Thyroid gland (tissue), 4 donors: ENCODE data around the gene FASTKD1. TPM values are rescaled to one million over a fixed set of nuclear protein-coding genes. Genes with fewer than 3 reads are reported as not detected.

Experiments used
- DNase-seq, 2 donors: peaks; one replicate each; pipeline ENCODE4 v3.0.0-alpha.2; 2019
- H3K27ac ChIP-seq, 3 donors: fragments of 200-600 bp; sonication (generic); 1 replicate in 2 of 3; 2 replicates in 1 of 3; pipeline ENCODE4 v1.5.1; 2016 to 2019; ENCODE audit warnings: mild to moderate bottlenecking in 1 of 3, moderate library complexity in 1 of 3
- H3K27me3 ChIP-seq: fragments of 200-600 bp; sonication (generic); one replicate; pipeline ENCODE4 v1.5.1; 2019
- H3K36me3 ChIP-seq, 2 donors: fragments of 200-600 bp; sonication (generic); one replicate each; pipeline ENCODE4 v1.5.1; 2016 to 2019
- H3K4me1 ChIP-seq, 2 donors: fragments of 200-600 bp; sonication (generic); one replicate each; pipeline ENCODE4 v1.5.1; 2017 to 2019
- H3K4me3 ChIP-seq, 3 donors: fragments of 200-600 bp; sonication (generic); replicated peaks in 1 of 3; 1 replicate in 2 of 3; 2 replicates in 1 of 3; pipeline ENCODE4 v1.5.1; 2016; ENCODE audit warnings: mild to moderate bottlenecking in 1 of 3
- H3K9me3 ChIP-seq: fragments of 200-600 bp; sonication (generic); one replicate; pipeline ENCODE4 v1.5.1; 2017
- CTCF ChIP-seq, 6 experiments: fragments of 200-600 bp in 3 of 6; fragments of 450-650 bp in 3 of 6; sonication (generic) in 3 of 6; IDR thresholded peaks; one replicate each; pipeline ENCODE4 v1.5.1; 2016 to 2019; ENCODE audit warnings: antibody characterized with exemption in 6 of 6, mild to moderate bottlenecking in 2 of 6, inconsistent platforms in 1 of 6, moderate library complexity in 1 of 6
- POLR2A ChIP-seq, 2 donors: fragments of 450-650 bp; IDR thresholded peaks; one replicate each; pipeline ENCODE4 v1.6.1; 2017; ENCODE audit warnings: antibody characterized with exemption in 2 of 2, mild to moderate bottlenecking in 2 of 2, moderate library complexity in 1 of 2
- WGBS, 2 donors: methylation state at CpG; one replicate each; pipeline ENCODE4 v1.1.5; 2017; 5-methylcytosine and 5-hydroxymethylcytosine counted together
- intact Hi-C: fragments of 100-400 bp; cut with DNase I; formaldehyde crosslinking; loops from one replicate; pipeline ENCODE4 v1.15.1; 2023
- total RNA-seq, 4 donors: library from RNA; depleted of rRNA; stranded (reverse); fragments of >200 nt; gene quantifications; one replicate each; pipeline ENCODE4 v1.2.3, GENCODE V29; 2016

Gene FASTKD1
- total RNA-seq, 4 donors from 2014 or later, result 32.8 to 45.3 (median 34.3) TPM

- Histone ChIP-seq H3K4me3 (no peak overlapping the region), H3K36me3 (peaks cover 0 to 20% of the 10 kb centered on the region in 2 donors), H3K4me1 (no peaks in the 10 kb centered on the region), H3K9me3 (no peaks in the 10 kb centered on the region), H3K27me3 (no peaks in the 10 kb centered on the region), H3K27ac (no peak overlapping the region)
- TF ChIP-seq POLR2A (IDR thresholded peaks at IDR 0.05), result no peak
- TF ChIP-seq CTCF (IDR thresholded peaks at IDR 0.05), result no peak
- intact Hi-C loops, result no loop called here
- no peak for DNase-seq
Observed at GRCh38 chr2:169486487-169486886, 87.2 kb downstream of the FASTKD1 start.

DNA sequence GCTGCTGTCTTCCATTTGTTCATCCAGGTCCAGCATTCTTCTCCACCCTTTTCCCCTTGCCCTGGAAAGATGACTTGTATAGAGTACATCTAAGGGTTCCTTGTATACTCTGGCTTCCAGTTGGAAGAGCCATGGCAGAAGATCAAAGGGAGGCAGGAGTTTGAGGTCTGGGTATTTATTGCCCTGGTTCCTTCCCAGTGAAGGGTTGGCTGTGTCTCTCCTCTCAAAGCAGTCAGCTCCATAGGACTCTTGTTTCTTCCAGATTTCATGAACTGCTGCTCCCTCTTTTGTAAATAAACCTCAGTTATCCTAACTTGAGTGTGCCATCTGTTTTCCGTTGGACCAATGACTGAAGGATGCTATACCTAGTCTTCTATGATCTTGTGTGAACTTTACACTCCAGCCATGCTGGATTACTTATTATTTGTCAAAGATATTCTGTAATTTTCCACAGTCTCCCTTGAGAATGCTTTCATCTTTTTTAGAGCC is 88.0 kb downstream of the FASTKD1 start:
- Histone ChIP-seq H3K4me3 (no peak overlapping the region), H3K4me1 (no peaks in the 10 kb centered on the region), H3K27me3 (no peaks in the 10 kb centered on the region), H3K27ac (no peak overlapping the region), H3K9me3 (no peaks in the 10 kb centered on the region), H3K36me3 (peaks cover 0 to 17% of the 10 kb centered on the region in 2 donors)
- intact Hi-C loops, result no loop called here
- DNase-seq, result no peak
- WGBS, 2 donors, result 92 to 100% methylated on average over 1 of the region's 1 CpG
- TF ChIP-seq POLR2A (IDR thresholded peaks at IDR 0.05), result no peak
- no peak for TF ChIP-seq CTCF (IDR thresholded peaks at IDR 0.05)

GRCh38 chr2:169480079-169480465 is 93.6 kb downstream of the FASTKD1 start:
- Histone ChIP-seq H3K4me1 (peaks cover 0 to 3% of the 10 kb centered on the region in 2 donors), H3K36me3 (peaks cover 0 to 5% of the 10 kb centered on the region in 2 donors), H3K27ac (peak overlapping the region in 2 of 3 donors; percentile 54 to 75), H3K4me3 (peak overlapping the region; percentile 64 to 85 (median 64)), H3K27me3 (no peaks in the 10 kb centered on the region), H3K9me3 (no peaks in the 10 kb centered on the region)
- no peak for DNase-seq
- intact Hi-C loops, result no loop called here
- TF ChIP-seq POLR2A (IDR thresholded peaks at IDR 0.05), result no peak
- no peak for TF ChIP-seq CTCF (IDR thresholded peaks at IDR 0.05)
- WGBS, 2 donors, result 30 to 32% methylated on average over 9 of the region's 9 CpGs

Other genes with a start within 250 kb of the FASTKD1 start
- 100 to 1,000 TPM; 154 to 310 (median 184) TPM for gene LRP2, start 211.3 kb downstream of the FASTKD1 start, total RNA-seq
- gene BBS5, start 94.4 kb downstream of the FASTKD1 start, total RNA-seq, result 10 to 100 TPM; 10.5 to 20.7 (median 17.5) TPM
- 1 to 10 TPM; 1.9 to 4.9 (median 2.7) TPM for gene KLHL41, start 64.2 kb downstream of the FASTKD1 start, total RNA-seq
- 10 to 100 TPM; 38.5 to 54.0 (median 46.3) TPM for gene PPIG, start 10.5 kb upstream of the FASTKD1 start, total RNA-seq
- gene CFAP210, start 120.5 kb upstream of the FASTKD1 start, total RNA-seq, result 1 to 10 TPM in 2 of 4 donors, not detected in 2; 1.6 TPM
- gene PHOSPHO2, start 120.6 kb upstream of the FASTKD1 start, total RNA-seq, result 10 to 100 TPM; 12.1 to 20.0 (median 13.2) TPM
- 10 to 100 TPM in 2 of 4 donors, 1 to 10 TPM in 2; 7.2 to 14.0 (median 10.3) TPM for gene KLHL23, start 160.0 kb upstream of the FASTKD1 start, total RNA-seq
- 100 to 1,000 TPM in 2 of 4 donors, 10 to 100 TPM in 2; 58.8 to 157 (median 102) TPM for gene SSB, start 225.0 kb upstream of the FASTKD1 start, total RNA-seq